ENCODE data around the gene PRPS1.

DNA sequence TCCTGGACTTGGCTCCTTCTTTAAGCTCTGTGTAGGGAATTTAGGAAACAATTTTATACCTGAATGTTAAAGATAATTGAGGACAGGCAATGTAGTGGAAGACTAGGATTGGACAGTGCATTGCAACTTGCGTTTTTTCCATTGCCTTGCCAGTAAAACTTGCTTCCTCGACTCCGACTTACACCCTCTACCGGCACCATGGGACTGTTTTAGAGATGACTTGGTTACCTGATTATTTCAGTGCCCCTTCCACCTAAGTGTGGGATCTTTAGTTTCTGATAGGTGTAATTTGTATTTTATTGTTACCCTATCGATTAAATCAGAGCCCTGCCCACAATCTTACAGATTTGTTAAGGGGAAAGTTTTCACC lies 1.2 kb downstream of the PRPS1 start:
- TF ChIP-seq REST (IDR thresholded peaks at IDR 0.05; ENCODE audit: insufficient replicate concordance, low read depth) (no peak), POLR2AphosphoS5 (IDR thresholded peaks at IDR 0.05; ENCODE audit: low read depth) (no peak)
- TF ChIP-seq, protein P1, sequence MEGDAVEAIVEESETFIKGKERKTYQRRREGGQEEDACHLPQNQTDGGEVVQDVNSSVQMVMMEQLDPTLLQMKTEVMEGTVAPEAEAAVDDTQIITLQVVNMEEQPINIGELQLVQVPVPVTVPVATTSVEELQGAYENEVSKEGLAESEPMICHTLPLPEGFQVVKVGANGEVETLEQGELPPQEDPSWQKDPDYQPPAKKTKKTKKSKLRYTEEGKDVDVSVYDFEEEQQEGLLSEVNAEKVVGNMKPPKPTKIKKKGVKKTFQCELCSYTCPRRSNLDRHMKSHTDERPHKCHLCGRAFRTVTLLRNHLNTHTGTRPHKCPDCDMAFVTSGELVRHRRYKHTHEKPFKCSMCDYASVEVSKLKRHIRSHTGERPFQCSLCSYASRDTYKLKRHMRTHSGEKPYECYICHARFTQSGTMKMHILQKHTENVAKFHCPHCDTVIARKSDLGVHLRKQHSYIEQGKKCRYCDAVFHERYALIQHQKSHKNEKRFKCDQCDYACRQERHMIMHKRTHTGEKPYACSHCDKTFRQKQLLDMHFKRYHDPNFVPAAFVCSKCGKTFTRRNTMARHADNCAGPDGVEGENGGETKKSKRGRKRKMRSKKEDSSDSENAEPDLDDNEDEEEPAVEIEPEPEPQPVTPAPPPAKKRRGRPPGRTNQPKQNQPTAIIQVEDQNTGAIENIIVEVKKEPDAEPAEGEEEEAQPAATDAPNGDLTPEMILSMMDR (IDR thresholded peaks at IDR 0.05; ENCODE audit: insufficient read depth, low read length) = no peak

Data from HL-60 (cell line).